Astrocyte (in vitro differentiated cells and primary cell): ENCODE results near the gene CDV3. TPM values are rescaled to one million over a fixed set of nuclear protein-coding genes. Genes with fewer than 3 reads are reported as not detected.

ENCODE experiments used
- DNase-seq: peaks from one replicate; pipeline ENCODE4 v3.0.0-alpha.2; 2010; ENCODE audit warnings: low read depth
- FAIRE-seq: peaks from 2 replicates; lab custom pipeline; 2011; peaks lifted over from hg19 to GRCh38; lab: Jason Lieb, UNC
- H2AFZ ChIP-seq: 2 replicates; pipeline ENCODE4 v1.6.0; 2012; ENCODE audit warnings: low read depth, low read length, inconsistent platforms
- H3K27ac ChIP-seq: 2 replicates; pipeline ENCODE4 v1.5.1; 2011; ENCODE audit warnings: low read depth, low read length, inconsistent platforms
- H3K27me3 ChIP-seq: 2 replicates; pipeline ENCODE4 v1.6.0; 2011; ENCODE audit warnings: low read length, inconsistent platforms; ENCODE audit not compliant: insufficient read depth
- H3K36me3 ChIP-seq: 2 replicates; pipeline ENCODE4 v1.5.1; 2011; ENCODE audit warnings: low read length, inconsistent platforms; ENCODE audit not compliant: insufficient read depth
- H3K4me1 ChIP-seq: 2 replicates; pipeline ENCODE4 v1.5.1; 2011; ENCODE audit warnings: low read length, inconsistent platforms; ENCODE audit not compliant: insufficient read depth
- H3K4me2 ChIP-seq: 2 replicates; pipeline ENCODE4 v1.6.0; 2012; ENCODE audit warnings: low read length, inconsistent platforms
- H3K4me3 ChIP-seq: 2 replicates; pipeline ENCODE4 v1.5.1; 2011; ENCODE audit warnings: low read depth, mild to moderate bottlenecking, low read length, inconsistent platforms; ENCODE audit not compliant: insufficient read depth
- H3K79me2 ChIP-seq: 2 replicates; pipeline ENCODE4 v1.6.0; 2012; ENCODE audit warnings: mild to moderate bottlenecking, low read length, inconsistent platforms; ENCODE audit not compliant: insufficient read depth
- H3K9ac ChIP-seq: 2 replicates; pipeline ENCODE4 v1.6.0; 2012; ENCODE audit warnings: mild to moderate bottlenecking, low read length, inconsistent platforms
- H3K9me3 ChIP-seq: 2 replicates; pipeline ENCODE4 v1.5.1; 2012; ENCODE audit warnings: low read depth, mild to moderate bottlenecking, low read length, inconsistent platforms; ENCODE audit not compliant: insufficient read depth
- H4K20me1 ChIP-seq: 2 replicates; pipeline ENCODE4 v1.6.0; 2012; ENCODE audit warnings: low read length, inconsistent platforms; ENCODE audit not compliant: insufficient read depth
- H3K27ac Mint-ChIP-seq: one replicate; pipeline ENCODE4 v1.8.0; 2021; ENCODE audit warnings: mild to moderate bottlenecking, mixed read lengths; ENCODE audit not compliant: unreplicated experiment
- H3K27me3 Mint-ChIP-seq: one replicate; pipeline ENCODE4 v1.8.0; 2021; ENCODE audit warnings: low read depth, mixed read lengths; ENCODE audit not compliant: unreplicated experiment
- H3K36me3 Mint-ChIP-seq: one replicate; pipeline ENCODE4 v1.8.0; 2021; ENCODE audit warnings: low read depth, mixed read lengths; ENCODE audit not compliant: unreplicated experiment
- H3K4me1 Mint-ChIP-seq: one replicate; pipeline ENCODE4 v1.8.0; 2021; ENCODE audit warnings: low read depth, mixed read lengths; ENCODE audit not compliant: unreplicated experiment
- H3K4me3 Mint-ChIP-seq: one replicate; pipeline ENCODE4 v1.8.0; 2021; ENCODE audit warnings: mild to moderate bottlenecking, moderate library complexity, mixed read lengths; ENCODE audit not compliant: unreplicated experiment
- H3K9me3 Mint-ChIP-seq: one replicate; pipeline ENCODE4 v1.8.0; 2021; ENCODE audit warnings: mild to moderate bottlenecking, mixed read lengths; ENCODE audit not compliant: unreplicated experiment
- EZH2 ChIP-seq: IDR thresholded peaks from 2 replicates; pipeline ENCODE4 v1.6.1; 2012; ENCODE audit warnings: mild to moderate bottlenecking, low read length, inconsistent platforms; ENCODE audit not compliant: insufficient read depth
- total RNA-seq: library from RNA; stranded (reverse); gene quantifications from 2 replicates; pipeline ENCODE4 v1.2.1, GENCODE V29; 2021
- TF ChIP-seq, protein P1 (sequence below): IDR thresholded peaks from 2 replicates; pipeline ENCODE4 v1.5.1; 2011; ENCODE audit warnings: low read depth, mild to moderate bottlenecking, inconsistent platforms, low read length, moderate library complexity; ENCODE audit not compliant: insufficient read depth

The CDV3 gene
- total RNA-seq, 1 donor from 2014 or later = 323 TPM

DNA sequence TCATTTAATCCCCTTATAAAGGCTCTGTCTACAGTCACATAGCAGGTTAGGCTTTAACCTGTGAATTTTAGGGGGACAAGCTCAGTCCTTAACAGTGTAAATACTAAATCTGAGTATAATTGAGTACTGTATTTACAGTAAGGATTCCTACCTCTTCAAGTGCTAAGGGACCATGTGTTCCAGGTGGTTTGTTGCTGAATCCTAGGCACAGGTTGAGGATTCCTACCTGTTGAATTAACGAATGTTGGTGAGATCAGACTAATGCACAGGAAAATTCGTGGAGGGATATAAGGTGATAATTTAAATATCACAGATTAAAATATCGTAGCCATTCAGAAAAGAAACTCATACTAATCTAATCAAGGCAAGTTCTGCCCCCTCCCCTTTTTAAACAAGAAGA is 24.9 kb downstream of the CDV3 start:
- H3K4me3 Mint-ChIP-seq = no peak overlapping the region

DNA sequence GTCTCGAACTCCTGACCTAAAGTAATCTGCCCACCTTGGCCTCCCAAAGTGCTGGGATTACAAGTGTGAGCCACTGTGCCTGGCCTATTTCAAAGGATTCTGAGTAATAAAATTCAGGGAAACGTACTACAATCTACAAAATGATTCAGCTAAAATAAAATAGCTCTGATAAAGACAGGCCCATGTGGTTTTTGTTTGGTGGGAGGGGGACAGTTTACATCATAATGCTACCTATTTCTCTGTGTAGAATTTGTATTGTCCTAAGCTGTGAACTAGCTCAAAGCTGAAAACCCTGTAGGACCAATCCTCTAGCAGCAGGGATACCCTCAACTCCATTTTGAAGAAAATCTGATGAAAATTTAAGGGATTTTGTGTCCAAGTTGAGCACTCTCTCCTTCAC is 25.8 kb downstream of the CDV3 start:
- no peak overlapping the region for H3K9ac ChIP-seq
- Mint-ChIP-seq H3K27ac (no peak overlapping the region), H3K36me3 (peaks cover 4% of the 10 kb centered on the region), H3K4me1 (peaks cover 19% of the 10 kb centered on the region), H3K27me3 (no peaks in the 10 kb centered on the region), H3K4me3 (no peak overlapping the region), H3K9me3 (no peaks in the 10 kb centered on the region)
- H3K27ac ChIP-seq = no peak overlapping the region
- peaks cover 4% of the 10 kb centered on the region for H3K36me3 ChIP-seq
- no peaks in the 10 kb centered on the region for H3K9me3 ChIP-seq
- H3K4me2 ChIP-seq = no peak overlapping the region
- no peaks in the 10 kb centered on the region for H4K20me1 ChIP-seq
- H3K4me3 ChIP-seq = no peak overlapping the region
- TF ChIP-seq, protein P1, sequence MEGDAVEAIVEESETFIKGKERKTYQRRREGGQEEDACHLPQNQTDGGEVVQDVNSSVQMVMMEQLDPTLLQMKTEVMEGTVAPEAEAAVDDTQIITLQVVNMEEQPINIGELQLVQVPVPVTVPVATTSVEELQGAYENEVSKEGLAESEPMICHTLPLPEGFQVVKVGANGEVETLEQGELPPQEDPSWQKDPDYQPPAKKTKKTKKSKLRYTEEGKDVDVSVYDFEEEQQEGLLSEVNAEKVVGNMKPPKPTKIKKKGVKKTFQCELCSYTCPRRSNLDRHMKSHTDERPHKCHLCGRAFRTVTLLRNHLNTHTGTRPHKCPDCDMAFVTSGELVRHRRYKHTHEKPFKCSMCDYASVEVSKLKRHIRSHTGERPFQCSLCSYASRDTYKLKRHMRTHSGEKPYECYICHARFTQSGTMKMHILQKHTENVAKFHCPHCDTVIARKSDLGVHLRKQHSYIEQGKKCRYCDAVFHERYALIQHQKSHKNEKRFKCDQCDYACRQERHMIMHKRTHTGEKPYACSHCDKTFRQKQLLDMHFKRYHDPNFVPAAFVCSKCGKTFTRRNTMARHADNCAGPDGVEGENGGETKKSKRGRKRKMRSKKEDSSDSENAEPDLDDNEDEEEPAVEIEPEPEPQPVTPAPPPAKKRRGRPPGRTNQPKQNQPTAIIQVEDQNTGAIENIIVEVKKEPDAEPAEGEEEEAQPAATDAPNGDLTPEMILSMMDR = no peak
- peaks cover 12% of the 10 kb centered on the region for H3K4me1 ChIP-seq
- no peaks in the 10 kb centered on the region for H3K27me3 ChIP-seq
- no peaks in the 10 kb centered on the region for H3K79me2 ChIP-seq
- no peak overlapping the region for H2AFZ ChIP-seq
- DNase-seq = no peak
- FAIRE-seq = no peak

More for the DNA sequence above, 24.9 kb downstream of the CDV3 start:
- Histone ChIP-seq H3K27ac (no peak overlapping the region), H3K79me2 (no peaks in the 10 kb centered on the region), H3K9me3 (no peaks in the 10 kb centered on the region), H2AFZ (no peak overlapping the region), H3K4me1 (peaks cover 12% of the 10 kb centered on the region), H3K27me3 (no peaks in the 10 kb centered on the region), H3K4me3 (no peak overlapping the region), H3K9ac (no peak overlapping the region), H4K20me1 (no peaks in the 10 kb centered on the region), H3K36me3 (peaks cover 4% of the 10 kb centered on the region), H3K4me2 (no peak overlapping the region)
- Mint-ChIP-seq H3K27me3 (no peaks in the 10 kb centered on the region), H3K4me1 (peaks cover 19% of the 10 kb centered on the region), H3K9me3 (no peaks in the 10 kb centered on the region), H3K36me3 (peaks cover 4% of the 10 kb centered on the region), H3K27ac (peak overlapping the region; percentile 50)
- TF ChIP-seq EZH2 = no peak
- TF ChIP-seq, protein P1 = no peak
- FAIRE-seq (no peak), DNase-seq (no peak)

DNA sequence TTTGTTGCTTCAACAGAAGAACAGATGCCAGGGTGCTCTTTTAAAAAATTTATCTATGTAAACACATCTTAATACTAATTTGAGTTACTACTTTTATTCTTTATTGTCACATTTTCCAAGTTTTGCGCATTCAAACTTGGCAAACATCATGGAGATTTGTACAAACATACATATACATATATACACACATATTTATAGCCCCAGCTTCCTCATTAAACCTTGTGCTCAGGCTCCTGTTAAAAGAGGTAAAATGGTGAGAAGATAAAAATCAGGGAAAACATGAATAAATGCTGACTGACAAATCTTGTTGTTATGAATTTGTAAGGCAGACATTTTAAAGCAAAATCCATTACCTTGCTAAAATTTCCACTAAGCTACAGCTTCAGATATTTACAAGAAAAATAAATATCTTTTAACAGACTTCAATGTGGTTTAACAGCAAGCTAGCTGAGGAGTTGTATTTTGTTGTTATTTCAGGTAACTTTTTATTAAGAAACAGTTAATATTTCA is 27.1 kb downstream of the CDV3 start:
- peaks cover 5% of the 10 kb centered on the region for H3K4me1 ChIP-seq
- H3K27ac ChIP-seq = no peak overlapping the region
- H3K27me3 ChIP-seq = no peaks in the 10 kb centered on the region
- Mint-ChIP-seq H3K9me3 (no peaks in the 10 kb centered on the region), H3K4me1 (peaks cover 12% of the 10 kb centered on the region), H3K36me3 (peaks cover 4% of the 10 kb centered on the region), H3K27ac (no peak overlapping the region), H3K27me3 (no peaks in the 10 kb centered on the region), H3K4me3 (no peak overlapping the region)
- no peak overlapping the region for H3K9ac ChIP-seq
- TF ChIP-seq, protein P1 = no peak
- no peak for TF ChIP-seq EZH2
- no peaks in the 10 kb centered on the region for H4K20me1 ChIP-seq
- no peak overlapping the region for H3K4me2 ChIP-seq
- H3K79me2 ChIP-seq = no peaks in the 10 kb centered on the region
- H2AFZ ChIP-seq = no peak overlapping the region
- peaks cover 4% of the 10 kb centered on the region for H3K36me3 ChIP-seq
- FAIRE-seq (no peak), DNase-seq (no peak)
- H3K4me3 ChIP-seq = no peak overlapping the region
- no peaks in the 10 kb centered on the region for H3K9me3 ChIP-seq
